Keratinocyte (primary cell): ENCODE measurements around the gene CEBPE. TPM values are rescaled to one million over a fixed set of nuclear protein-coding genes. Genes with fewer than 3 reads are reported as not detected.

Experiments
- DNase-seq: peaks from one replicate; pipeline ENCODE4 v3.0.0-alpha.2; 2011; ENCODE audit warnings: low read depth, missing footprints, low spot score
- FAIRE-seq: peaks from 2 replicates; lab custom pipeline; 2011; peaks lifted over from hg19 to GRCh38; lab: Jason Lieb, UNC
- H2AFZ ChIP-seq: 2 replicates; pipeline ENCODE4 v1.6.0; 2012; ENCODE audit warnings: low read length, control low read depth, inconsistent platforms; ENCODE audit not compliant: control insufficient read depth
- H3K27ac ChIP-seq: 2 replicates; pipeline ENCODE4 v1.5.1; 2011; ENCODE audit warnings: low read length; ENCODE audit not compliant: control insufficient read depth, insufficient read depth
- H3K27me3 ChIP-seq: 3 replicates; pipeline ENCODE4 v1.6.0; 2011; ENCODE audit warnings: low read length; ENCODE audit not compliant: control insufficient read depth, insufficient read depth; ENCODE audit errors: extremely low read depth
- H3K36me3 ChIP-seq, 2 experiments: 2 replicates in 1 of 2; 3 replicates in 1 of 2; pipeline ENCODE4 v1.5.1; 2011; ENCODE audit warnings: low read length in 2 of 2, mild to moderate bottlenecking in 1 of 2; ENCODE audit not compliant: control insufficient read depth in 2 of 2, insufficient read depth in 2 of 2; ENCODE audit errors: extremely low read depth in 1 of 2
- H3K4me1 ChIP-seq: 3 replicates; pipeline ENCODE4 v1.5.1; 2011; ENCODE audit warnings: low read length; ENCODE audit not compliant: control insufficient read depth, insufficient read depth; ENCODE audit errors: extremely low read depth
- H3K4me2 ChIP-seq: 3 replicates; pipeline ENCODE4 v1.6.0; 2011; ENCODE audit warnings: low read depth, low read length; ENCODE audit not compliant: control insufficient read depth, insufficient read depth; ENCODE audit errors: extremely low read depth
- H3K4me3 ChIP-seq, 3 experiments: fragments of 200-600 bp in 1 of 3; sonication (generic) in 1 of 3; 2 replicates in 2 of 3; 3 replicates in 1 of 3; pipeline ENCODE4 v1.5.1; 2011 to 2016; ENCODE audit warnings: low read length in 3 of 3, mild to moderate bottlenecking in 3 of 3, control low read depth in 2 of 3, inconsistent platforms in 1 of 3, low read depth in 1 of 3, mixed read lengths in 1 of 3, mixed run types in 1 of 3, moderate library complexity in 1 of 3; ENCODE audit not compliant: control insufficient read depth in 2 of 3, insufficient read depth in 2 of 3; ENCODE audit errors: extremely low read depth in 1 of 3
- H3K79me2 ChIP-seq: 2 replicates; pipeline ENCODE4 v1.6.0; 2012; ENCODE audit warnings: low read length; ENCODE audit not compliant: control insufficient read depth, insufficient read depth
- H3K9ac ChIP-seq: 3 replicates; pipeline ENCODE4 v1.6.0; 2011; ENCODE audit warnings: low read length; ENCODE audit not compliant: control insufficient read depth, insufficient read depth; ENCODE audit errors: extremely low read depth
- H3K9me1 ChIP-seq: 3 replicates; pipeline ENCODE4 v1.6.0; 2011; ENCODE audit warnings: low read length; ENCODE audit not compliant: control insufficient read depth, insufficient read depth; ENCODE audit errors: extremely low read depth
- H3K9me3 ChIP-seq: 2 replicates; pipeline ENCODE4 v1.5.1; 2012; ENCODE audit warnings: low read depth, low read length; ENCODE audit not compliant: control insufficient read depth
- H4K20me1 ChIP-seq: 3 replicates; pipeline ENCODE4 v1.6.0; 2011; ENCODE audit warnings: low read length; ENCODE audit not compliant: control insufficient read depth, insufficient read depth; ENCODE audit errors: extremely low read depth
- EZH2 ChIP-seq: IDR thresholded peaks from one replicate; pipeline ENCODE4 v1.6.1; 2012; ENCODE audit warnings: inconsistent platforms, mild to moderate bottlenecking, low read length, moderate library complexity
- dilution Hi-C: fragments of 300-500 bp; cut with MboI; formaldehyde crosslinking; loops from one replicate; pipeline ENCODE4 v1.7.0; 2020; ENCODE audit warnings: low sequenced_read_pairs; ENCODE audit not compliant: extremely low pct_ligation_motif_present
- polyA plus RNA-seq, 5 experiments: library from polyadenylated mRNA; depleted of rRNA in 3 of 5; stranded (reverse) in 3 of 5; stranded (forward) in 1 of 5; unstranded in 1 of 5; fragments of >200 nt; gene quantifications; 1 replicate in 1 of 5; 2 replicates in 3 of 5; 3 replicates in 1 of 5; pipeline versions ENCODE4 v1.2.1 to v1.2.3, GENCODE V29; 2011 to 2012; ENCODE audit warnings: missing spikeins in 2 of 5, low read depth in 1 of 5, low replicate concordance in 1 of 5
- TF ChIP-seq, protein P1 (sequence below), 3 experiments: IDR thresholded peaks in 1 of 3; conservative IDR thresholded peaks in 1 of 3; optimal IDR thresholded peaks in 1 of 3; 2 replicates in 2 of 3; 3 replicates in 1 of 3; pipeline versions ENCODE3 to v1.5.1; 2011; ENCODE audit warnings: low read length in 3 of 3, mild to moderate bottlenecking in 3 of 3, moderate library complexity in 2 of 3, control low read depth in 1 of 3, inconsistent platforms in 1 of 3; ENCODE audit not compliant: insufficient read depth in 2 of 3; ENCODE audit errors: extremely low read depth in 1 of 3

The CEBPE gene
- polyA plus RNA-seq, 1 donor (not counting 4 experiments of a cell fraction or from before 2014, with no cell fraction given): not detected

DNA sequence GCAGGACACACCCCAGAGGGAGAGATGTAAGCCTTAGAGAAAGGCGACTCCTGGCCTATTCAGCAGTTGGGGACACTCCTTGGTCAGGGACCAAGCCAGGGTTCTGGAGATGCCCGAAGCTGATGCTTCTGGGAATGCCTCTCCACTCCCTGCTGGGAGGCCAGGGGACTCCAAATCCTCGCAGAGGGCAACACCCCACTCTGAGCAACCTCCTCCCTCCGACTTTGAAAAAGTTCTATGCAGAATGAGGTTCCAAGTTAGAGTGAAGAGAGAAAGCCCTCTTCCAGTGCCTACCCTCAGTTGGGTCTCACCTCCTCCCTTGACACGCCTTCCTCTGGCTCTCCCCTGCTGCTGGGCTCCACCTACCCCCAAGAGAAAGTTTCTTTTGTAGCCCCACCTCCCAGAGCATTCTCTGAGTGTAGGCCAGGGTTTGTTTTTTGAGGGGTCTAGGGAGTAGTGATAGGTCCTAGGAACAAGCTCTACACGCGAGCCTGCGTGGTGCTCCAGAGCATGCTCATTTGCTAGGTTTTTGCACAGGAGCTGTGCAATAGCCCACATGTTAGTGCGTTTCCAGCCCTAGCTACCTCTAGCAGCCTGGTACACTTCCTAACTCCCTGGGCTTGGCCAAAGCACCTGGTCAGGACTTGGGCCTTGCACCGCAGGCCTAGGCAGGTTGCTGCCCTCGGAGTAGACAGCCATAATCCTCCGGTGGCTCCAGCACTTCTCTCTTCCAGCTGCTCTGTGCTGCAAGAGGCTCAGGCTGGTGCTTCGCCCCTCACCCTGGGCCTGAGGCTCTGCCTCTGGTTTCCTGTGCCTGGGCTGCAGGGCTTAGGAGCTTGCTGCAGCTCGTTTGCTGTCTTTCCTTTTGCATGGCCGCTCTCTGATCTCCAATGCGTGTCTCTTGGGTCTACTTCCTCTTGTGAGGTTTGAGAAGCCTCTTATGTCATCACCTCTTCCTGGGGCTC is 590 bp upstream of the CEBPE start:
- H3K4me3 ChIP-seq: no peak overlapping the region
- DNase-seq (no peak), FAIRE-seq (no peak)
- peaks cover 29% of the 10 kb centered on the region for H3K4me1 ChIP-seq
- H3K27me3 ChIP-seq: no peaks in the 10 kb centered on the region
- no peaks in the 10 kb centered on the region for H3K79me2 ChIP-seq
- no peak overlapping the region for H2AFZ ChIP-seq
- dilution Hi-C loops: no loop called here
- no peak overlapping the region for H3K27ac ChIP-seq
- no peak overlapping the region for H3K9ac ChIP-seq
- TF ChIP-seq, protein P1, sequence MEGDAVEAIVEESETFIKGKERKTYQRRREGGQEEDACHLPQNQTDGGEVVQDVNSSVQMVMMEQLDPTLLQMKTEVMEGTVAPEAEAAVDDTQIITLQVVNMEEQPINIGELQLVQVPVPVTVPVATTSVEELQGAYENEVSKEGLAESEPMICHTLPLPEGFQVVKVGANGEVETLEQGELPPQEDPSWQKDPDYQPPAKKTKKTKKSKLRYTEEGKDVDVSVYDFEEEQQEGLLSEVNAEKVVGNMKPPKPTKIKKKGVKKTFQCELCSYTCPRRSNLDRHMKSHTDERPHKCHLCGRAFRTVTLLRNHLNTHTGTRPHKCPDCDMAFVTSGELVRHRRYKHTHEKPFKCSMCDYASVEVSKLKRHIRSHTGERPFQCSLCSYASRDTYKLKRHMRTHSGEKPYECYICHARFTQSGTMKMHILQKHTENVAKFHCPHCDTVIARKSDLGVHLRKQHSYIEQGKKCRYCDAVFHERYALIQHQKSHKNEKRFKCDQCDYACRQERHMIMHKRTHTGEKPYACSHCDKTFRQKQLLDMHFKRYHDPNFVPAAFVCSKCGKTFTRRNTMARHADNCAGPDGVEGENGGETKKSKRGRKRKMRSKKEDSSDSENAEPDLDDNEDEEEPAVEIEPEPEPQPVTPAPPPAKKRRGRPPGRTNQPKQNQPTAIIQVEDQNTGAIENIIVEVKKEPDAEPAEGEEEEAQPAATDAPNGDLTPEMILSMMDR (optimal IDR thresholded peaks at IDR 0.05 in 1 of 3, IDR thresholded peaks at IDR 0.05 in 1 of 3, conservative IDR thresholded peaks at IDR 0.05 in 1 of 3; ENCODE audit: extremely low read depth in 1 of 3, insufficient read depth in 2 of 3, low read length in 3 of 3): no peak
- TF ChIP-seq EZH2: no peak
- no peak overlapping the region for H3K4me2 ChIP-seq
- H3K9me3 ChIP-seq: no peaks in the 10 kb centered on the region
- no peaks in the 10 kb centered on the region for H3K36me3 ChIP-seq
- H3K9me1 ChIP-seq: no peaks in the 10 kb centered on the region
- no peaks in the 10 kb centered on the region for H4K20me1 ChIP-seq

DNA sequence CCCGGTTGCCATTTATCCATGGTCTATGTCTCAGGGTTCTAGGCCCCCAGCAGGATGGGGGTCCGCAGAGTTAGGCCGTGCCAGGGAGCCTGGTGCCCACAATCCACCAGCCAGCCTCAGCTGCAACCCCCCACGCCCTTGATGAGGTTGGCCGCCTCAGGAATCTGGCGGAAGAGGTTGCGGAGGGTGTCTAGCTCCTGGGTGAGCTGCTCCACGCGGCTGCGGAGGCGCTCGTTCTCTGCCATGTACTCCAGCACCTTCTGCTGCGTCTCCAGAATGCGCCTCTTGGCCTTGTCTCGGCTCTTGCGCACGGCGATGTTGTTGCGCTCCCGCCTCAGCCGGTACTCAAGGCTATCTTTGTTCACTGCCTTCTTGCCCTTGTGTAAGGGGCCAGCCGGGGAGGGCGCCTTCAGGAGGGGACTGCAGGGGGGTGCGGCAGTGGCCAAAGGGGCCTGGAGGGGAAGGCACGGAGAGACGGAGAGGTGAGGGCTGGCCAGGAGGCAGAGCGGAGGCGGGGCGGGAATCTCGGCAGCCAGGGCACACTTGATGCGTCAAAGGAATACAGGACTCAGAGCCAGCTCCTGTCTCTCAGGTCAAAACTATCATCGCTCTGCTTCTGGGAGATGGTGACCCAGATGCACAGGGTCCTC is 1.6 kb downstream of the CEBPE start:
- H2AFZ ChIP-seq: no peak overlapping the region
- H3K27ac ChIP-seq: no peak overlapping the region
- H3K9me3 ChIP-seq: no peaks in the 10 kb centered on the region
- H3K4me2 ChIP-seq: no peak overlapping the region
- FAIRE-seq: no peak
- H3K36me3 ChIP-seq: no peaks in the 10 kb centered on the region
- no peaks in the 10 kb centered on the region for H3K79me2 ChIP-seq
- no peaks in the 10 kb centered on the region for H4K20me1 ChIP-seq
- peaks cover 26% of the 10 kb centered on the region for H3K4me1 ChIP-seq
- no peak overlapping the region for H3K9ac ChIP-seq
- H3K4me3 ChIP-seq: no peak overlapping the region
- TF ChIP-seq, protein P1 (optimal IDR thresholded peaks at IDR 0.05 in 1 of 3, IDR thresholded peaks at IDR 0.05 in 1 of 3, conservative IDR thresholded peaks at IDR 0.05 in 1 of 3; ENCODE audit: extremely low read depth in 1 of 3, insufficient read depth in 2 of 3, low read length in 3 of 3): no peak
- no peak for TF ChIP-seq EZH2
- DNase-seq: no peak
- dilution Hi-C loops: no loop called here
- no peaks in the 10 kb centered on the region for H3K27me3 ChIP-seq
- no peaks in the 10 kb centered on the region for H3K9me1 ChIP-seq
